HG03159 (cell line): ENCODE data around the gene PDPN.

Experiments used
- ATAC-seq: cut with Tn5 transposase; IDR thresholded peaks from one replicate; pipeline ENCODE4 v1.9.1; 2021; ENCODE audit warnings: mild to moderate bottlenecking, moderate library complexity; ENCODE audit not compliant: unreplicated experiment

Gene PDPN

DNA sequence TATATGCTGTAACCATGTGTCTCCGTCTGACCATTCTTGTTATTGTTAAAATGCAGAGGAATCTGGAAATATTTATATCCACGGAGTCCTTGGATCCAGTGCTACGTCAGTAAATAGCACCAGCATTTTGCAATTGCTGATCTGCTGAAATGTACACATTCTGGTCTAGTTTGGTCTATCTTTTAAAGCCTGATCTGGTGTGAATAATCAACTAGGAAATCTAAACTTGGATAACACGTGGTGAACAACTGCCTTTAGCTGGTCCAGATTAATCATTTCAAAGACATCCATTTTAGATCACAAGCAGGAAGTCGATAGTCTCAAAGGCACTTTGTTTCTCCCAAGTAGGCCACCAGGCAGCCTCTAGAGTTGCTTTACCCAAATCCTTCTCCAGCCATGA, 32.6 kb downstream of the PDPN start:
- ATAC-seq: no peak

DNA sequence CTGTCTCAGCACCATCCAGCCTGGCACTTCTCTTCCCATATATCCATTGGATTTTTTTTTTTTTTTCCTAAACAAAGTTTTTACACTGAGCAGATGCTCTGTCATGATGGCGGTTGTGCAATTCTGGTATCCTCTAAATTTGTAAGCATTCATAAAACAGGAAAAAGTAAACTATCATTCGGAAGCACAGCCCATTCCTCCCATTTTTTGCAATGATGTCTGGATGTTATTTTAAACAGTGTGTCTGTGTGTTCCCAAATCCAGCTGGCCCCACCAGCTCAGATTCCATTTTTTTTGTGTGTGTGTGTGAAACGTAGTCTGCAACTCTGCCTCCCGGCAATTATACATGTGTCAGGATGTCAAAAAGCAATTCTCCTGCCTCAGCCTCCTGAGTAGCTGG, 33.5 kb downstream of the PDPN start:
- ATAC-seq: no peak

DNA sequence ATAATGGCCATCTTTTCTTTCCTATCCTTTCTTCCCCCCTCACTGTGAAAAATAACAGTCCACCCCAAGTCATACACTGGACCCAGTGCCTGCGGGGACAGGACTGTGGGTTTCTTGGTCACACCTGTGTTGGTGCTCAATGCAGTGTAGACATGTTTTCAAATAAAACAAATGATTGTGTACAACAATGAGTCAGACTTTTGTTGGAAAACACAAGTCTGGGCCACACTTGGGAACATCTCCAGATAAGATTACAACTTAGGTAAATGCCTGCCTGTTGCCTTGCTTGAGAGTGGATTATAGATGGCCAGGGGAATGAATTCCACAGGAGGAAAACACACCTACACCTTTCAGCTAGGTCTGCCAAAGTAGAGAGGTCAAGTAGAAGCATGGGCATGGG, 34.1 kb downstream of the PDPN start:
- ATAC-seq: no peak

DNA sequence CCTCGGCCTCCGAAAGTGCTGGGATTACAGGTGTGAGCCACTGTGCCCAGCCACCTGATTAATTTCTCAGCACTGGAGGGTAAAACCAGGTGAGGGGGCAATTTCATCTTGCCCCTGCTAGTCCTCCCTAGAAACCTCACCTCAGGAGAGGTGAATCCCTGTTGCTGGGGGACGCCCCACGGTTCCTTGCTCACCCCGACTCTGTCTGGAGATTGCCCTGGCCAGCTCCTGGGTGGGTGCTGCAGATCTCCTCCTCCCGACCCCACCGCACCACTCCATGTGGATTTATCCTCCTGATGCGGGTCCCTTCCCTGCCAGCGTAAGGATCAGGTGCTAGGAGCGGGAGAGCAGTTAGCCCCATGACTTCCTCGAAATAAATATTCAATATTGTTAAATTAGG, 34.9 kb downstream of the PDPN start:
- ATAC-seq: no peak

DNA sequence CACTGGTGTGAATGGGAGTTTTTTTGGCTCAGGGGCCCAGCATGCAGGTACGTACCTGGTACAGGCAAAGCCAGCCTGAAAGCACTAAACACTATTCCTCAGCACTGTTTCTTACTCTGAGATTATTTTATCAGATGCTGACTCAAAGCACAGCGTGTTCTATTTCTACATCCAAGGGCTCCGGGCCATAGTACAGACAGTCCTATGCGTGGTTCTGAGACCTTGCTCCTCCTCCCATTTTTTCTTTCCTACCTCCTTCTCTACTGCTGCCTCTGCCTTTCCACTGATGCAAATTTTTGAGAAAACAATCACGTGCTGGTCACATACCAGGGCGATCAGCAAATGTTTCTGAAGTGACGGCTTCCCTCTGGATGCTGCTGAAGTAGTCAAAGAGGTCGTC, 36.3 kb downstream of the PDPN start:
- ATAC-seq: no peak

DNA sequence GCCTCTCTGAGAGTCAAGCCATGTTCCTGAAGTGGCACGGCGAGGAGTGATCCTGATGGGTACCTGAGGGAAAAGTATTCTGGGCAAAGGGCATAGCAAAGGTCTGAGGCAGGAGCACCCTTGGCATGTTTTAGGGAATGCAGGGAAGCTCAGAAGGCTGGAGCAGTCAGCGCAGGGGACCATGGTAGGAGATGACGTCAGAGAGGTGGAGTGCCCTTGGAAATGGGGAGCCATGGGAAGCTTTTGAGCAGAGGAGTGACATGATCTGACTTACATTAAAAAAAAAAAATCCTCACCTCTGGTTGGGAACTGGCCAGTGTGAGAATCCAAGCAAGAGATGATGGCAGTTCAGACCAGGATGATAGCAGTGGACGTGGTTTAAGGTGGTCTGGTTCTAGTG, 37.2 kb downstream of the PDPN start:
- no peak for ATAC-seq

DNA sequence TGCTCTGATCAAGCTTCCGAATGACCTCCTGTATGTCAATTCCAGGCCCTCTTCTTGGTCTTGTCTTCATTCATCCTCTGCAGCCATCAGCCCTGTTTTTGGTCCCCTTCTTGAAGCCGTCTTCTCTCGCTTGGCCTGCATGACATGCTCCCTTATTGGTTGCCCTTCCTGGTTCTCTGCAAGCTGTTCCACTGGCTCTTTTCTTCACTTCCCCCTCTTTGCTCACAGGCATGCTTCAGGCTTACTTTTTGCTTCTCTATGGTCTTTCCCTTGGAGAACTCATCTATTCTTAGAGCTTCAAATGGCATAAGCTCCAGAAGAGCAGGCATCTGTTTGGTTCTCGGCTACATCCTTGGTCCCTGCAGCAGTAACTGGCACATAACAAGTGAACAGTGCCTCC, 38.8 kb downstream of the PDPN start:
- no peak for ATAC-seq

DNA sequence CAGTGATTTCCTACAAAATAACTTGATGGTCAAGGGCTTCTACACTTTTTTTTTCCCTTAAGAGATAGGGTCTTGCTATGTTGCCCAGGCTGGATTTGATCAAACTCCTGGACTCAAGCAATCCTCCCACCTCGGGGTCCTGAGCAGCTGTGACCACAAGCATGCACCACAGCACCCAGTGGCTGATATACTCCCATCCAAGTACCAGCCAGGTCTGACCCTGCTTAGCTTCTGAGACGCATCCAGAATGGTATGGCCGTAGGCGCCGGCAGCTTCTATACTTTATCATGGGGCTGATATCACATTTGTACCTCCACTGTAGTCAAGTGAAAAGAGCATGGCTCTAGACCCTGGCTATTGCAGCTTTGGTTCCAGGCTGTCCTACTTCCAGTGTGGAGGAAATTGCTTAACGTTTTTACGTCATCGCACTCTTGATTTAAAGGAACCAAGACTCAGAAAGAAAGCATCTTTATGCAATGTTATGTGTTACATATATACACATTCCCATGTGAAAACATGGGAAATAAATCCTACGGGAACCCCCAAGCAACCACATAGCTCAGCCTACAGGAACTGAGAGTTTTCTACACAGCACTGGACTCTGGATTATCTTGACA, 39.5 kb downstream of the PDPN start:
- no peak for ATAC-seq

DNA sequence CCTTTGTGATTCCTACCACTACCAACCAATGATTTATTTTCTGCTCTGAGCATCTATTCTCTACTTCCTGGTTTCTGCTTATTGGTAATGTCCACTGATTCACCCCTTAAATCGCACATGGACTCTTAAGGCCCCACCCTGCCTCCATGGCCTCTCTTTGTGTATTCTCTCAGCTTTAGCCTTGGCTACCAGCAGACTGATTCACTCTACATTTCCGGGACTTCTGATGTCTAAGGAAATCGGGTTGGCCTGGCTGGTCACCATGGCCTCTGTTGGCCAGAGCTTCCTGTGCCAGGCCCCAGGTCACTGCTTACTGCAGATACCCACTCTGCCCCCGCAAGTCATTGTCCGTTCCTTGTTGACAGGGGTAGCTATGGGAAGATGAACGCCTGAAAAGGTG, 40.9 kb downstream of the PDPN start:
- no peak for ATAC-seq

DNA sequence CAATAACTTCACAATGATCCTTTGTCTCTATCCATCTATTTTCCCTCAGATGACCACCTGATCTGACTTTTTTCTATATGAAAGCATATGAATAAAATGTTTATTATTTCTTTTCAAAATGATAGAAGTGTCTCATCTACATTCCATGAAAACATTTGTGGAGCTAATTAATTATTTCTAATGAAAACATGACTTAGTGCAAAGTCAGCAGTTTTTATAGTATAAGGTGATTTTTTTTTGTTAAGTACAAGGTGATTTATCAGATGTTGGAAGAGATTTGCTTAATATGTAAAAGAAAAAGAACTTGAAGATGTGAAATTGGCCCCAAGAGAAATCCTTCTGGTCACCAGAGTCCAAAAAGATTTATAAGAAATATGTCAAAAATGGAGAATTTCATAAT, 43.5 kb downstream of the PDPN start:
- ATAC-seq: no peak

DNA sequence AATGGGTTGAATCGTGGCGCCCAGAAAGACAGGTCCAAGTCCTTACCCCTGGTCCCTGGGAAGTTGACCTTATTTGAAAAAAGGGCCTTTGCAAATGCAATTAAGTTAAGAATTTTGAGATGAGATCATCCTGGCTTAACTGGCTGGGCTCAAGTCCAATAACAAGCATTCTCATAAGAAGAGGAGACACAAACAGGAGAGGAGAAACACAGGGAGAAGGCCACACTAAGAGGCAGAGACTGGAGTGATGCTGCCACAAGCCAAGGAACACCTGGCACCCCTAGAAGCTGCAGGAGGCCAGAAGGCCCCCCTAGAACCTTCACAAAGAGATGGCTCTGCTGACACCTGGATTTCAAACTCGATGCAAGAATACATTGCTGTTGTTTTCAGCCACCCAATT, 44.6 kb downstream of the PDPN start:
- no peak for ATAC-seq

DNA sequence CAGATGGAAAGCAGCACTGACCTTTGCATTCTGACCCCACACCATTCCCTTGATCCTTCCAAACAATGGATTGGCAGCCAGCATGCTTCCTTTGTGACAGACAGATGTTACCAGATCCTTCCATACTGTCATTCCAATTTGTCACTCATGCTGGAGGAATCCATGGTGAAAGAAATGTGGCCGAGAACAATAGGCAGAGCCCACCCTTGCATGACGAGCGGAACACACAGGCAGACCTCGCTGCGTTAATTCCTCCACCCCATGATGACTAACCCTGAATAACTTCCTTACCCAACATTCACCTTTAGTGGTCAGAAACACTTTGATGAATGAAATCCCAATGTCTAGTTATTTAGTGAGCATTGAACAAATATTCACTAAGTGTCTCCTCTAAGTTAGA, 45.1 kb downstream of the PDPN start:
- ATAC-seq: no peak

DNA sequence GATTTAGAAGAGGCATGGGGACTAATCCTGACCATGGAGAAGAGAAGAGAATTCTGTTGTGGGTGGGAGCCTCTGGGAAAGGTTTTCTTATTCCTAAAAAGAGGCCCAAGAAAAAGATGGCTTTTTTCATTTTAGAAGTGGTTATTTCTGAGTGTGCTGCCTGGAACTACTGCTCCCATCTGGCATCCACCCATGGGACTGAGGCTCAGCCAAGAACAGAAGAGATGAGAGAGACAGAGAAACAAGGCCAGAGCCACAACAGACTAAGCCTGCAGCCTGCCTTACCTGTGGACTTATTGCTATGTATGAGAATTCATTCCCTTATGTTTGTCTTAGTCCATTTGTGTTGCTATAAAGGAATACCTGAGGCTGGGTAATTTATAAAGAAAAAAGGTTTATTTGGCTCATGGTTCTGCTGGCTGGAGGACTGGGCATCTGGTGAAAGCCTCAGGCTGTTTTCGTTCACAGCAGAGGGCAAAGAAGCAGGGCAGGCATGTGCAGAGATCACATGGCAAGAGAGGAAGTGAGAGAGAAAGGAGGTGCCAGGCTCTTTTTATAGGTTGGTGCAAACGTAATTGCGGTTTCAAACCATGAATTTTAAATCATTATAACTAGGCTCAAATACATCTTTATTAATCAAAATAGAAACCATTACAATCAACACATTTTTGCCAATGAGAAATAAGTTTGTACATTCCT, 58.8 kb downstream of the PDPN start:
- ATAC-seq: no peak

DNA sequence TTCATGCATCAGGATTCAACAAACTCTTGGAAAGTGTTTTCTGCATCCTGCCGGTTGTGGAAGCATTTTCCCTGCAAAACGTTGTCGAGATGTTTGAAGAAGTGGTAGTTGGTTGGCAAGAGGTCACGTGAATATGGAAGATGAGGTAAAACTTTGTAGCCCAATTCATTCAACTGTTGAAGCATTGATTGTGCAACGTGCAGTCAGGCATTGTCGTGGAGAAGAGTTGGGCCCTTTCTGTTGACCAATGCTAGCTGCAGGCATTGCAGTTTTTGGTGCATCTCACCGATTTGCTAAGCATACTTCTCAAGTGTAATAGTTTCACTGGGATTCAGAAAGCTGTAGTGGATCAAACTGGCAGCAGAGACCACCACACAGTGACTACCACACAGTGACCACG, 59.4 kb downstream of the PDPN start:
- ATAC-seq: no peak

DNA sequence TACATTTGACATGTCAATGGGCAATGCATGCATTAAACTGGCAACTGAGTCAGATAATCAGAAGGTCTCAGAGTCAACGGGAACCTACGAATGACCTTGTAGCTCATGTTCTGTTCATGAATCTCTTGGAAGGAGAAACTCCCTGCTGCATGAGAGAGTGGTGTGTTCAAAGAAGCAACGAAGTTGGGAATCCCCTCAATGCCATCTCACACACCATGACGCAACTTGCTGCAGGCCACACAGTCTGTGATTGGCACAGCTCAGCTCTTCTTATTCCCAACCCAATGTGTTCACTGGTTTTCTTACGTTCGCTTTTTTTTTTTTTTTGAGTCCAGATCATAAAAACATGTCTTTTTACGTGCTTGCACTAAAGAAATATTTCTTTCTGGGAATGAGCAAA, 62.9 kb downstream of the PDPN start:
- no peak for ATAC-seq

DNA sequence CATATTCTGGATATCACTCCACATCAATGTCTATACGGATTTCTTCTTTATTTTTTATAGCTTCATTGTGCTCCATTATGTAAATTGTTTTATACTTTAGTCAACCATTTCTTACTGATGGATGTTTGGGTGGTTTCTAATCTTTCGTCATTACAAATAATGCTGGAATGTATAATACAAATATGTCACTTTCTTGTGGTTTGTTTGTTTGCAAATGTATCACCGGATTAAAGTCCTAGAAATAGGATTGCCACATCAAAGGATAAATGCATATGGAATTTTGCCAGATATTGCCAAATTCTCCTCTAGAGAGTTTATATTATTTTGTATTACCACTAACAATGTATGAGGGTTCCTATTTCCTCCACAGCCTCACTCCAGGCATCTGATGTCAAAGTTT, 67.6 kb downstream of the PDPN start:
- no peak for ATAC-seq

DNA sequence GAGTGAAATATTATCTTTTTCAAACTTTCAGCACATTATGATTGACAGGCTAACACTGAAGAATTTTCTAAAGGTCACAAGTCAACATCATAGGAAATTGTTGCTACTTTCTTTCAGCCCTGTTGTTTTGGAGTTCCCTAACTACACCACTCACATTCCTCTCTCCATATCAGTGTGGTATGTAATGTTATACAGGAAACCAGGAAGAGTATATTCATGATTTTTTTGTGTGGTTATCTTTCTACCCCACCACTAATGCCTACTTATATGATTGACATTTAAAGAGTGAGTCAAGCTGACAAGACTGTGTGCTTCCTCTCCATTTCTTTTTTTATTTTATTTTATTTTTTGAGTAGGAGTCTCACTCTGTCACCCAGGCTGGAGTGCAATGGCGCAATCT, 68.6 kb downstream of the PDPN start:
- ATAC-seq: no peak

DNA sequence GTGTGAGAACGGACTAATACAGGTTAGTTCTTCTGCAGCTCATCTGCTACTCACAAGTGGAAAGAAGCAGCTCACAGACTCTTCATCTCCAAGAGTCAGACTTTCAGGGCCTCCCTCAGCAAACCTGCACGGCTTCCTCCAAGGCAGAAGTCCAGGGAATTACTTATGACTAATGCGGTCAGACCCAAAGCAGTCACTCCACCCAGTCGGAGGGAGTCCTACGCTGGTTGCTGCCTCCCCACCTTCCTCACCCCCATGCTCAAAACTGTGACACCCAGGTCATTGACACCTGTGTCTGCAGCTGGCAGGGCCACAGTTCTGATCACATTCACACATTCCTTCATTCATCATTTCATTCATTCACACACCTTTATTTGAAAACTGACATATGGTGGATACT, 77.9 kb downstream of the PDPN start:
- no peak for ATAC-seq

DNA sequence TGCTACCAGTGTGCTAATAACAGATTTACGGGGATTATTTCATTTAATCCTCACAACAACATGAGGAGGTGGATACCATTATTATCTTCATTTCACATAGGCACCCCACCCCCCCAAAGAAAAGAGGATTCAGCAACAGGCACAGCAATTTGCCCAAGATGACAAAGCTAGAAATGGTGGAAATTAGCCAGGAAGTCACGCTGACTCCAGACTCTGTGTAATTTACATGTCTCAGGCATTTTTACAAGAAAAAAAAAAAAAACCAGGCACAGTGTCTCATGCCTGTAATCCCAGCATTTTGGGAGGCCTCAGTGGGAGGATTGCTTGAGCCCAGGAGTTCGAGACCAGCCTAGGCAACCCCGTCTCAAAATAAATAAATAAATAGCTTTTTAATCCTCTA, 78.9 kb downstream of the PDPN start:
- ATAC-seq: no peak

DNA sequence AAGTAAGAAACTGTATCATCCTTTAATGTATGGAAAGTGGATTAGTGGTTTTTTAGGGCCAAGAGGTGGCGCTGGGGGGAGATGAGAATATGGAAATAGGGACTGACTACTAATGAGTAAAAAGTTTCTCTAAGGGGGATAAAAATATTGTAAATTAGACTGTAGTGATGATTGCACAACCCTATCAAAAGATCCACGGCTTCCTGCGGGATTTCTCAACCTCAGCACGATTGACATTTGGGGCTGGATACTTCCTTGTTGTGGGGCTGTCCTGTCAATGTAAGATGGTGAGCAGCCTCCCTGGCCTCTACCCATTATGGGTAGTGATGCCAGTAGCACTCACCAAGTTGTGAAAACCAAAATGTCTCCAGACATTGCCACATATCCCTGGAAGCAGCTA, 80.3 kb downstream of the PDPN start:
- ATAC-seq: no peak

DNA sequence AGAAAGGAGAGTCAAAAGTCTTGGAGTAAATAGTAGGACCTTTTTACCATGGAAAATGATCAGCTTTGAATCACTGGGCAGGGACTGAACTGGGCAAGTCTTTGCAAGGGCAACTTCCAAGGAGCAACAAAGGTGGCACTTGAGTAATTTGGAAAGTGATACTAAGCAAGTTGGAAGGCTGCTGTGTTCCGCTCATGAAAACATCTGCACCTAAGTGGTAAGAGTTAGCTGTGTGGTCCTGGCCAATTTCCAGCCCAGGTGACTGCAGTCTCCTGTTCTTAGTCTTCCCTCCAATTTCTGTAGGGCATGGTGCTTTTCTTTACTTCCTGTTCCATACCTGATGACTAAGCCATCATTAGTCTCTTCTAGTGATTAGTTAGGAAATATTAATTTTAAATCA, 80.8 kb downstream of the PDPN start:
- ATAC-seq: no peak

DNA sequence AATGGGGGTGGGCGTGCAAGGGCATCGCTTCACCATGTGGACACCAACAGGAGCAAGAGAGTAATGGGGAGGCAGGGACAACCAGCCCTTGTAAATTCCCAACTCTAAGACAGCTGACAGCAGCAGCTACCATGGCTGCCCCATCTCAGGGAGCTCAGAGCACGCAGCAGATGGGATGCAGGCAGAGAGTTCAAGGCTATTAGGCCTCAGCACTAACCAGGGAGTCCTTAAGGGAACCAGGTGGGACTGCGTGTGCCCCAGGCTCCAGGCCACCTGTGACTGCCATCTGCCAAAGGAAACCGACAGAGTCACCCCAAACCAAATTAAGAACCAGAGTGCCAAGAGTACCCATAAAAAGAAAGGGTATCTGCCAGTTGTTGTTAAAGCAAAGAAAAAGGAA, 82.7 kb downstream of the PDPN start:
- no peak for ATAC-seq
